GM18858 (cell line): Measurements from ENCODE around the gene APOL4.
A peak's percentile ranks its signal among the peaks of the same experiment; 100 is the strongest.
"Not testable (repeated sequence)": the region's sequence is repeated elsewhere in the genome, so short reads cannot be mapped to it uniquely, and the experiment has no call there.

Experiments used
- ATAC-seq: cut with Tn5 transposase; IDR thresholded peaks from one replicate; pipeline ENCODE4 v1.9.1; 2021; ENCODE audit not compliant: unreplicated experiment

APOL4 gene

GRCh38 chr22:36201630-36202319 is at the start of gene APOL4:
Gene APOL4 (minus strand): TSS chr22:36201809. CDS start chr22:36201734, 75 bp downstream.
- no peak for ATAC-seq

GRCh38 chr22:36250292-36250960 is 48.8 kb upstream of the APOL4 start:
- ATAC-seq = not testable (repeated sequence)

- ATAC-seq = no peak
Measured at GRCh38 chr22:36249160-36249559, 47.6 kb upstream of the APOL4 start.

GRCh38 chr22:36247955-36248354 is 46.3 kb upstream of the APOL4 start:
- ATAC-seq = no peak

GRCh38 chr22:36246718-36247117 is 45.1 kb upstream of the APOL4 start:
- ATAC-seq = no peak

- ATAC-seq = no peak
Measured at GRCh38 chr22:36245805-36246356, 44.3 kb upstream of the APOL4 start.

GRCh38 chr22:36244522-36245391 is 43.1 kb upstream of the APOL4 start:
- no peak for ATAC-seq

- no peak for ATAC-seq
Measured at GRCh38 chr22:36243986-36244385, 42.4 kb upstream of the APOL4 start.

GRCh38 chr22:36239401-36240171 is 38.0 kb upstream of the APOL4 start, which contains the start of gene APOL2:
Gene APOL2 (minus strand): TSS chr22:36239527. CDS start chr22:36233162, 6,365 bp downstream.
- ATAC-seq = peak; percentile 63

GRCh38 chr22:36239150-36239400 is 37.5 kb upstream of the APOL4 start:
- ATAC-seq = no peak

GRCh38 chr22:36238373-36239149 is 37.0 kb upstream of the APOL4 start:
- no peak for ATAC-seq

- ATAC-seq = no peak
Measured at GRCh38 chr22:36237462-36238372, 36.1 kb upstream of the APOL4 start.

- no peak for ATAC-seq
Measured at GRCh38 chr22:36236388-36237319, 35.0 kb upstream of the APOL4 start.

- no peak for ATAC-seq
Measured at GRCh38 chr22:36235585-36235984, 34.0 kb upstream of the APOL4 start.

- ATAC-seq = no peak
Measured at GRCh38 chr22:36234919-36235318, 33.3 kb upstream of the APOL4 start.

GRCh38 chr22:36234213-36234612 is 32.6 kb upstream of the APOL4 start:
- no peak for ATAC-seq

GRCh38 chr22:36233796-36234195 is 32.2 kb upstream of the APOL4 start:
- no peak for ATAC-seq
